Measurements from ENCODE around the gene FGF4. TPM values are rescaled to one million over a fixed set of nuclear protein-coding genes. Genes with fewer than 3 reads are reported as not detected.
"Not testable (repeated sequence)": the region's sequence is repeated elsewhere in the genome, so short reads cannot be mapped to it uniquely, and the experiment has no call there.

FGF4 gene
- polyA plus RNA-seq, 2 donors, result not detected

- Histone ChIP-seq H3K4me1 (ENCODE audit: control insufficient read depth in 2 of 2, insufficient read depth in 2 of 2, low read length in 1 of 2) (peaks cover 0 to 2% of the 10 kb centered on the region in 2 donors), H3K36me3 (ENCODE audit: control insufficient read depth in 2 of 2, insufficient read depth in 2 of 2, low read length in 1 of 2) (no peaks in the 10 kb centered on the region), H3K27ac (ENCODE audit: low read depth in 2 of 2, low read length in 1 of 2) (no peak overlapping the region), H3K27me3 (ENCODE audit: control insufficient read depth in 1 of 2, insufficient read depth in 2 of 2, low read length in 2 of 2) (no peaks in the 10 kb centered on the region), H3K9me3 (ENCODE audit: control insufficient read depth in 2 of 2, insufficient read depth in 1 of 2, low read depth in 1 of 2, low read length in 1 of 2) (no peaks in the 10 kb centered on the region), H3K4me3 (ENCODE audit: low read depth in 1 of 2, low read length in 2 of 2) (no peak overlapping the region)
- 48 to 58% methylated on average over 4 of the region's 4 CpGs for WGBS, 2 donors
Measured at GRCh38 chr11:69787457-69787856, 12.3 kb upstream of the FGF4 start.

- H3K27me3 ChIP-seq (ENCODE audit: control insufficient read depth in 1 of 2, insufficient read depth in 2 of 2, low read length in 2 of 2), result peaks cover 0 to 2% of the 10 kb centered on the region in 2 donors
- WGBS, 2 donors, result 56 to 57% methylated on average over 8 of the region's 8 CpGs
- no peaks in the 10 kb centered on the region for H3K4me1 ChIP-seq (ENCODE audit: control insufficient read depth in 2 of 2, insufficient read depth in 2 of 2, low read length in 1 of 2)
- H3K9me3 ChIP-seq (ENCODE audit: control insufficient read depth in 2 of 2, insufficient read depth in 1 of 2, low read depth in 1 of 2, low read length in 1 of 2), result no peaks in the 10 kb centered on the region
- H3K27ac ChIP-seq (ENCODE audit: low read depth in 2 of 2, low read length in 1 of 2), result no peak overlapping the region
- H3K36me3 ChIP-seq (ENCODE audit: control insufficient read depth in 2 of 2, insufficient read depth in 2 of 2, low read length in 1 of 2), result no peaks in the 10 kb centered on the region
- H3K4me3 ChIP-seq (ENCODE audit: low read depth in 1 of 2, low read length in 2 of 2), result no peak overlapping the region
Measured at GRCh38 chr11:69781241-69781640, 6.1 kb upstream of the FGF4 start.

DNA sequence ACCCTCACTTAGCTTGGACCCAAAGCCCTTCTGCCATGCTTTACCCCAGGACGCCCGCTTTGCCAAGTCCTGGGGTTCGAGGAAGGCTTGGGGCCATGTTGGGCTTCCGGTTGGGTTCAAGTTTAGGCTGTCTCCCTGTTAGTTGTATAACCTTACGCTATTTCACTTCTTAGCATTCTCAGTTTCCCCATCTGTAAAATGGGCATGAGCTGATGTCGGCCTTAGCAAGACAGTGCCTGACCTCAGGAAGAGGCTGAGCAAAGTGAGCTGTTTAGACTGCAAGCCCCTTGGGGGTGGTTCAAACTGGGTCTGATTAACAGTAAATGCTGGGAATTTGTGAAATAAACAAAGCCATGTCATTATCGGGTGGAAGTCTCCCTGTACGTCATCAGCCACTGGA lies 3.2 kb upstream of the FGF4 start:
- no peak overlapping the region for H3K4me3 ChIP-seq (ENCODE audit: low read depth in 1 of 2, low read length in 2 of 2)
- peaks cover 0 to 5% of the 10 kb centered on the region in 2 donors for H3K9me3 ChIP-seq (ENCODE audit: control insufficient read depth in 2 of 2, insufficient read depth in 1 of 2, low read depth in 1 of 2, low read length in 1 of 2)
- no peaks in the 10 kb centered on the region for H3K4me1 ChIP-seq (ENCODE audit: control insufficient read depth in 2 of 2, insufficient read depth in 2 of 2, low read length in 1 of 2)
- H3K36me3 ChIP-seq (ENCODE audit: control insufficient read depth in 2 of 2, insufficient read depth in 2 of 2, low read length in 1 of 2), result no peaks in the 10 kb centered on the region
- H3K27me3 ChIP-seq (ENCODE audit: control insufficient read depth in 1 of 2, insufficient read depth in 2 of 2, low read length in 2 of 2), result peaks cover 10 to 18% of the 10 kb centered on the region in 2 donors
- no peak overlapping the region for H3K27ac ChIP-seq (ENCODE audit: low read depth in 2 of 2, low read length in 1 of 2)
- 86 to 88% methylated on average over 8 of the region's 8 CpGs for WGBS, 2 donors

- 3 to 4% methylated on average over 84 to 107 of the region's 107 CpGs for WGBS, 2 donors
- peaks cover 0 to 7% of the 10 kb centered on the region in 2 donors for H3K9me3 ChIP-seq (ENCODE audit: control insufficient read depth in 2 of 2, insufficient read depth in 1 of 2, low read depth in 1 of 2, low read length in 1 of 2)
- H3K36me3 ChIP-seq (ENCODE audit: control insufficient read depth in 2 of 2, insufficient read depth in 2 of 2, low read length in 1 of 2), result no peaks in the 10 kb centered on the region
- peaks cover 10 to 24% of the 10 kb centered on the region in 2 donors for H3K27me3 ChIP-seq (ENCODE audit: control insufficient read depth in 1 of 2, insufficient read depth in 2 of 2, low read length in 2 of 2)
- no peaks in the 10 kb centered on the region for H3K4me1 ChIP-seq (ENCODE audit: control insufficient read depth in 2 of 2, insufficient read depth in 2 of 2, low read length in 1 of 2)
- no peak overlapping the region for H3K4me3 ChIP-seq (ENCODE audit: low read depth in 1 of 2, low read length in 2 of 2)
- H3K27ac ChIP-seq (ENCODE audit: low read depth in 2 of 2, low read length in 1 of 2), result no peak overlapping the region
Measured at GRCh38 chr11:69774354-69775162, 583 bp downstream of the FGF4 start.

DNA sequence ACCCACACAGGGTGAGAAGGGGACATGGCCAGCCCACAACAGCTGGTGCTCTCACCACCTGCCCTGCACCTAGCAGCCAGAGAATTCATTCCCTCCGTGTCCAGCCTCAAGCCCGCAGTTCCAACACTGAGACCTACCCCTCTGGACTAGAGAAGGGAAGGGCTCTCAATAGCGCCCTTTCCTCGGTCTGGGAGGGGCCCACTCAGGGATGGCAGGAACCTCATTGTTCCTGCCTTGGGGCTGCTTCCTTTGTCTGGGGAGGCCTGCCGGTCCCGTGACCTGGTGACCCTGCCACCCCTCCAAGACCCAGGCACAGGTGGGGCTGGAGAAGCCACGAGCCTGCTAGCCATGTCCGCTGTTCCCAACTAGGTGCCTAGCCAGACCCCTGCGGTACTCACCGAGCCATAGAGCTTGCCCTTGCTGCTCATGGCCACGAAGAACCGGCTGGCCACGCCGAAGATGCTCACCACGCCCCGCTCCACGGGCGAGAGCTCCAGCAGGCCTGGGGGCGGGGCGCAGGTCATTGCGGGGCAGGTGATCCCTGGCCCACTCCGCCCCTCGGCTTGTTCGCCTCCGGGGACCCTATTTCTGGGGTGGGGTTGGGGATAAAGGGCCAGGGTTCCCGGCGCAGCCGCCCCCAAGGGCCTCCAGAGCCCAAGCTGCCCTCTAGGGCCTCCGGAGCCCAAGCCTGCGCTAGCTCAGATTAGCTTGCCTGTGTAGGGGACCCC lies 1.4 kb downstream of the FGF4 start:
- peaks cover 15 to 24% of the 10 kb centered on the region in 2 donors for H3K27me3 ChIP-seq (ENCODE audit: control insufficient read depth in 1 of 2, insufficient read depth in 2 of 2, low read length in 2 of 2)
- no peak overlapping the region for H3K27ac ChIP-seq (ENCODE audit: low read depth in 2 of 2, low read length in 1 of 2)
- no peaks in the 10 kb centered on the region for H3K36me3 ChIP-seq (ENCODE audit: control insufficient read depth in 2 of 2, insufficient read depth in 2 of 2, low read length in 1 of 2)
- H3K4me3 ChIP-seq (ENCODE audit: low read depth in 1 of 2, low read length in 2 of 2), result no peak overlapping the region
- no peaks in the 10 kb centered on the region for H3K4me1 ChIP-seq (ENCODE audit: control insufficient read depth in 2 of 2, insufficient read depth in 2 of 2, low read length in 1 of 2)
- whole genome bisulfite sequencing, 2 donors, result 11 to 16% methylated on average over 29 to 30 of the region's 30 CpGs
- peaks cover 4 to 9% of the 10 kb centered on the region in 2 donors for H3K9me3 ChIP-seq (ENCODE audit: control insufficient read depth in 2 of 2, insufficient read depth in 1 of 2, low read depth in 1 of 2, low read length in 1 of 2)

DNA sequence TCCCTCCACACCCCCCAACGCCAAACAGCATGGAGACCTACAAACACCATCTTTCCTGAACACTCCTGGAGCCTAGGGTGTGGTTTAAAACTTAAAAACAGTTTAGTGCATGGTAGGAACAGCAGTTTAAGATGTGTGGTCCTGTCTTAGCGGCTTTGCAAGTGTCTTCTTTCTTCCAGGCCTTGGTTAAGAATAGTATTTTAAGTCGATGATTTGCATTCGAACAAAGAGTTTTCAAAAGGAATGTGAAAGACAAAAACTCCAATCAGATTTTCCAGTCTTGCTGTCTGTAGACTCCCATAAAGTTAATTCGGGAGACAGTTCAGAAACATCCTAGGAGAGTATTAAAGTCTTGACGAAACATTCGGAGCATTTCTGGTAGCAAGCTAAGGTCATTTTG lies 3.7 kb downstream of the FGF4 start:
- H3K4me1 ChIP-seq (ENCODE audit: control insufficient read depth in 2 of 2, insufficient read depth in 2 of 2, low read length in 1 of 2), result no peaks in the 10 kb centered on the region
- 39 to 45% methylated on average over 7 of the region's 7 CpGs for WGBS, 2 donors
- H3K27ac ChIP-seq (ENCODE audit: low read depth in 2 of 2, low read length in 1 of 2), result no peak overlapping the region
- no peaks in the 10 kb centered on the region for H3K36me3 ChIP-seq (ENCODE audit: control insufficient read depth in 2 of 2, insufficient read depth in 2 of 2, low read length in 1 of 2)
- H3K27me3 ChIP-seq (ENCODE audit: control insufficient read depth in 1 of 2, insufficient read depth in 2 of 2, low read length in 2 of 2), result peaks cover 20 to 24% of the 10 kb centered on the region in 2 donors
- peaks cover 4 to 9% of the 10 kb centered on the region in 2 donors for H3K9me3 ChIP-seq (ENCODE audit: control insufficient read depth in 2 of 2, insufficient read depth in 1 of 2, low read depth in 1 of 2, low read length in 1 of 2)
- H3K4me3 ChIP-seq (ENCODE audit: low read depth in 1 of 2, low read length in 2 of 2), result no peak overlapping the region

- Histone ChIP-seq H3K27ac (ENCODE audit: low read depth in 2 of 2, low read length in 1 of 2) (no peak overlapping the region), H3K27me3 (ENCODE audit: control insufficient read depth in 1 of 2, insufficient read depth in 2 of 2, low read length in 2 of 2) (peaks cover 14 to 19% of the 10 kb centered on the region in 2 donors), H3K36me3 (ENCODE audit: control insufficient read depth in 2 of 2, insufficient read depth in 2 of 2, low read length in 1 of 2) (no peaks in the 10 kb centered on the region), H3K9me3 (ENCODE audit: control insufficient read depth in 2 of 2, insufficient read depth in 1 of 2, low read depth in 1 of 2, low read length in 1 of 2) (peaks cover 4 to 9% of the 10 kb centered on the region in 2 donors), H3K4me1 (ENCODE audit: control insufficient read depth in 2 of 2, insufficient read depth in 2 of 2, low read length in 1 of 2) (no peaks in the 10 kb centered on the region), H3K4me3 (ENCODE audit: low read depth in 1 of 2, low read length in 2 of 2) (no peak overlapping the region)
- WGBS, 2 donors, result 18 to 26% methylated on average over 5 of the region's 5 CpGs
Measured at GRCh38 chr11:69770540-69770939, 4.6 kb downstream of the FGF4 start.

GRCh38 chr11:69765498-69765995 lies 9.6 kb downstream of the FGF4 start:
- Histone ChIP-seq H3K9me3 (ENCODE audit: control insufficient read depth in 2 of 2, insufficient read depth in 1 of 2, low read depth in 1 of 2, low read length in 1 of 2) (peaks cover 4 to 10% of the 10 kb centered on the region in 2 donors), H3K4me1 (ENCODE audit: control insufficient read depth in 2 of 2, insufficient read depth in 2 of 2, low read length in 1 of 2) (no peaks in the 10 kb centered on the region), H3K36me3 (ENCODE audit: control insufficient read depth in 2 of 2, insufficient read depth in 2 of 2, low read length in 1 of 2) (no peaks in the 10 kb centered on the region), H3K27me3 (ENCODE audit: control insufficient read depth in 1 of 2, insufficient read depth in 2 of 2, low read length in 2 of 2) (peaks cover 0 to 9% of the 10 kb centered on the region in 2 donors), H3K27ac (ENCODE audit: low read depth in 2 of 2, low read length in 1 of 2) (no peak overlapping the region), H3K4me3 (ENCODE audit: low read depth in 1 of 2, low read length in 2 of 2) (no peak overlapping the region)
- WGBS, 2 donors, result 51 to 61% methylated on average over 10 of the region's 10 CpGs

DNA sequence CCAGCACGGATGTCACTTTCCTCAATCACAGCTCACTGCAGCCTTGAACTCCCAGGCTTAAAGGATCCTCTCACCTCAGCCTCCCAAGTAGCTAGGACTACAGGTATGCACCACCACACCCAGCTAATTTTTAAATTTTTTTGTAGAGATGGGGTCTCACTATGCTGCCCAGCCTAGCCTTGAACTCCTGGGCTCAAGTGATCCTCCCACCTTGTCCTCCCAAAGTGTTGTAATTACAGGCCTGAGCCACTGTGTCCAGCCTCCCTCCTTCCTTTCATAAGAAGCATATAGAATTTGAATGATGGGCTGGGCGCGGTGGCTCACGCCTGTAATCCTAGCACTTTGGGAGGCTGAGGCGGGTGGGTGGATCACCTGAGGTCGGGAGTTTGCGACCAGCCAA lies 10.2 kb downstream of the FGF4 start:
- 89 to 92% methylated on average over 7 of the region's 7 CpGs for whole genome bisulfite sequencing, 2 donors

More for the DNA sequence above, 10.2 kb downstream of the FGF4 start:
- not testable (repeated sequence) for H3K27ac ChIP-seq (ENCODE audit: low read depth in 2 of 2, low read length in 1 of 2); H3K4me3 ChIP-seq (ENCODE audit: low read depth in 1 of 2, low read length in 2 of 2); H3K4me1 ChIP-seq (ENCODE audit: control insufficient read depth in 2 of 2, insufficient read depth in 2 of 2, low read length in 1 of 2); H3K36me3 ChIP-seq (ENCODE audit: control insufficient read depth in 2 of 2, insufficient read depth in 2 of 2, low read length in 1 of 2); H3K27me3 ChIP-seq (ENCODE audit: control insufficient read depth in 1 of 2, insufficient read depth in 2 of 2, low read length in 2 of 2)
- peaks cover 4 to 10% of the 10 kb centered on the region in 2 donors for H3K9me3 ChIP-seq (ENCODE audit: control insufficient read depth in 2 of 2, insufficient read depth in 1 of 2, low read depth in 1 of 2, low read length in 1 of 2)

All from esophagus (tissue), 2 donors.